Uterus (tissue), 2 donors: ENCODE measurements around the gene ATF7.

Source experiments
- POLR2A ChIP-seq, 2 donors: fragments of 450-650 bp; IDR thresholded peaks; one replicate each; pipeline ENCODE4 v1.6.1; 2016; ENCODE audit warnings: antibody characterized with exemption in 2 of 2, mild to moderate bottlenecking in 1 of 2, moderate library complexity in 1 of 2
- TF ChIP-seq, protein P1 (sequence below), 4 experiments: fragments of 200-600 bp in 2 of 4; fragments of 450-650 bp in 2 of 4; sonication (generic) in 2 of 4; IDR thresholded peaks; one replicate each; pipeline ENCODE4 v1.5.1; 2016 to 2019; ENCODE audit warnings: antibody characterized with exemption in 4 of 4, mild to moderate bottlenecking in 2 of 4, moderate library complexity in 1 of 4

DNA sequence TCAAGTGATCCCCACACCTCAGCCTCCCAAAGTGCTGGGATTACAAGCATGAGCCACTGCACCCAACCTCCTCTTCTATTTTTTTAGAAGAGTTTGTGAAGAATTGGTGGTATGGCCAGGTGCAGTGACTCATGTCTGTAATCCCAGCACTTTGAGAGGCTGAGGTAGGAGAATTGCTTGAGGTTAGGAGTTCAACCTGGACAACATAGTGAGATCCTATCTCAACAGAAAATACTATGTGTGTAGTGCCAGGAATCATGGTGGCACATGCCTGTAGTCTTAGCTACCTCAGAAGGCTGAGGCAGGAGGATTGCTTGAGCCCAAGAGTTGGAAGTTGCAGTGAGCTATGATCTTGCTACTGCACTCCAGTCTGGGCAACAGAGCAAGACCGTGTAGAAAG, 5.5 kb upstream of the ATF7 start:
- TF ChIP-seq, protein P1, sequence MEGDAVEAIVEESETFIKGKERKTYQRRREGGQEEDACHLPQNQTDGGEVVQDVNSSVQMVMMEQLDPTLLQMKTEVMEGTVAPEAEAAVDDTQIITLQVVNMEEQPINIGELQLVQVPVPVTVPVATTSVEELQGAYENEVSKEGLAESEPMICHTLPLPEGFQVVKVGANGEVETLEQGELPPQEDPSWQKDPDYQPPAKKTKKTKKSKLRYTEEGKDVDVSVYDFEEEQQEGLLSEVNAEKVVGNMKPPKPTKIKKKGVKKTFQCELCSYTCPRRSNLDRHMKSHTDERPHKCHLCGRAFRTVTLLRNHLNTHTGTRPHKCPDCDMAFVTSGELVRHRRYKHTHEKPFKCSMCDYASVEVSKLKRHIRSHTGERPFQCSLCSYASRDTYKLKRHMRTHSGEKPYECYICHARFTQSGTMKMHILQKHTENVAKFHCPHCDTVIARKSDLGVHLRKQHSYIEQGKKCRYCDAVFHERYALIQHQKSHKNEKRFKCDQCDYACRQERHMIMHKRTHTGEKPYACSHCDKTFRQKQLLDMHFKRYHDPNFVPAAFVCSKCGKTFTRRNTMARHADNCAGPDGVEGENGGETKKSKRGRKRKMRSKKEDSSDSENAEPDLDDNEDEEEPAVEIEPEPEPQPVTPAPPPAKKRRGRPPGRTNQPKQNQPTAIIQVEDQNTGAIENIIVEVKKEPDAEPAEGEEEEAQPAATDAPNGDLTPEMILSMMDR (IDR thresholded peaks at IDR 0.05): no peak
- no peak for TF ChIP-seq POLR2A (IDR thresholded peaks at IDR 0.05)
